Adipose tissue (tissue), 3 donors: Measurements from ENCODE around the gene CTNNA2. TPM values are rescaled to one million over a fixed set of nuclear protein-coding genes. Genes with fewer than 3 reads are reported as not detected.

Experiments used
- H3K27ac ChIP-seq: one replicate; pipeline ENCODE4 v1.5.1; 2013; ENCODE audit warnings: low read depth, low read length
- WGBS, 3 donors: extraction: QIAGEN DNeasy Blood & Tissue Kit; methylation state at CpG; one replicate each; pipeline ENCODE4 v1.1.7; 2013; 5-methylcytosine and 5-hydroxymethylcytosine counted together
- polyA plus RNA-seq, 3 donors: library from polyadenylated mRNA; stranded (reverse); fragments of 200-250 nt; gene quantifications; one replicate each; pipeline ENCODE4 v1.2.3, GENCODE V29; 2013
- donor health status: healthy with polysubstance abuse.
- donor health status: Bipolar disorder and iron deficiency.
- donor health status: healthy.

Gene CTNNA2
- polyA plus RNA-seq, 3 donors: 0.07 to 0.47 TPM; not detected in 1

DNA sequence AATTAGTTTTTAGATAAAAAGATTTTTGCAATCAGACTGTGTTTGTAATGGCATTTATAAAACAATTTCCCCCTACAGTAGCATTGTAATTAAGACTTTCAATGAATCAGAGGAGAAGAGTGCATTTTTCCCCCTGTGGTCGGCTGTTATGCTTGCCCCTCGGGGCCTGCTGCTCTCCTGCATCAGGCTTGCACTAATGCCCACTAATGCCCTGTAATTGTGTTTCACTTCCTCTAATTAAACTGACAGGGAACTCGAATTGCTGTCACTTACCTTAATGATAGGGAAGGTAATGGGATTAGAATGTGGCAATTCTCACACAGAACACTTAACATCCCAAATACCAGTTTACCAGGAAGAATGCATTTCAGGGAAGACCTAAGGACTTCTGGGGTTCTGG lies 852.9 kb downstream of the CTNNA2 start:
- H3K27ac ChIP-seq: no peak overlapping the region
- 32 to 39% (median 34%) methylated on average over 3 of the region's 3 CpGs for WGBS, 3 donors

DNA sequence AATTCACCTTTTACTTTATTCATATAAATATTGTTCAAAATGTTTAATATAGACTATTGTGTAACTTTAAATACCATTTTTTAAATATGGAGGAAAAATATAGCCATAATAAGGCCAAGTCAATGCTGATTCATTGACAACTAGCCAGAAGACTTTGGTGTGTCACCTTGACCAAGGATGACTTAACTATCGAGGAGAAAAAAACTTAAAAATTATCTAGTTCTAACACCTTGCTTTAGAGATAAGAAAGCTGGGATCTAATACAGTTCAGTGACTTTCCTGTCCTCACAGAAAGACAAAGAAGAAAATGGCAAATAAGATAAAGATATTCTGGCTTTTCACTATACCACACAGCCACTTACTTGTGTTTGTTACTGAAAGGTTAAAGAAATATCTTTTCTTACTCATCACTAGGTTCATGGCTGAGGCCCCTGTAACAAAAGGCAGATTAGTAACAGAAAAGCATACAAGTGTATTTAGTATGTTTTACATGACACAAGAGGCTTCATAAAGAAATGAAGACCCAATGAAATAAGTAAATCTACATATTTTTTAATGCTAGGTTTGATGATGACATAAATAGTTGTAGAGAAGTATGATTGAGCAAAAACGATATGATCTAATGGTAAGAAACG lies 857.6 kb downstream of the CTNNA2 start:
- 64 to 88% (median 82%) methylated on average over 3 of the region's 3 CpGs for WGBS, 3 donors
- H3K27ac ChIP-seq: no peak overlapping the region

DNA sequence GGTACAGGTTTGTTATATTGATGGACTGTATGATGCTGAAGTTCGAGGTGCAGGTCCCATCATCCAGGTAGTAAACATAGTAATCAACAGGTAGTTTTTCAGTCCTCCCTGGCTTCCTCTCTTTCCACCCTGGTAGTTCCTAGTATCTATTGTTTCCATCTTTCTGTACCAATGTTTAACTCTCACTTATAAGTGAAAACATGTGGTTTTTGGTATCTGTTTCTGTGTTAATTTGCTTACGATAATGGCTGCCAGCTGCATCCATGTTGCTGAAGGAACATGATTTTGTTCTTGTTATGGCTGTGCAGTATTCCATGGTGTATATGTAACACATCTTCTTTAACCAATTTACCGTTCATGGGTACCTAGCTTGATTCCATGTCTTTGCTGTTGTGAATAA lies 861.3 kb downstream of the CTNNA2 start:
- WGBS, 3 donors: 82 to 94% (median 88%) methylated on average over 3 of the region's 3 CpGs
- no peak overlapping the region for H3K27ac ChIP-seq

DNA sequence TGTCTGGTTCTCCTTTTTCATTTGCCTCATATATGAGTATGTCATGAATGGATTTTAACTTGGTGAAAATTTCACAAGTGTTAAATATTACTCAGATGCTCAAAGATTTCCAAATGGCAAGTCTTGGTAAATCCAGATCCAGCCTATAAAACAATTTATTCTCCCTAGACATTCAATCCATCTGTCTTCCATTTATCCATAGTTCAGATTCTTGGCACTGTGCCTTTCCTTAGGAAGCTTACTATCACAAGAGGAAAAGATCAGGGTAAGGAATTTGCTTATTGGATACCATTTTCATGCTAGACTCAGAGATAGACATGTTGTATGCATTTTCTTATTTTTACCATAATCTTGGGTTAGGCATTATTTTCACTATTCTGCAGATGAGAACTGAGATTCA lies 864.2 kb downstream of the CTNNA2 start:
- H3K27ac ChIP-seq: no peak overlapping the region

DNA sequence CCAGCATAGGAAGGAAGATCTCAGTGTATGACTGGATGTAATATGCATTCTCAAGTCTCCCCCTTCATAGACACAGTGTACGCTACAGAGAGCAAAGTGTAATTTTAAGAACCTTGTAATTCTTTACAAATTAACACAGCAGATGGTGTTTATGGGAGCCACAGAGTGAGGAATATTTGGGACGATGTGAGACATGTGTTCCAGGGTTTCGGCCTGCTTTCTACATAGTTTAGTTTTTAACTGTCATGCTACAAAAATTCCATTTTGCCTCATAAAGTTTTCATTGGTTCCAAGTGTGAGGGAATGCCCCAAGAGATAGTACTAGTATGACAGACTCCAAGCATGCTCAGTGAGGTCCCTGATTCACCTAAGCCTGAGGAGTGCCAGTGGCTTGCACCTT lies 867.9 kb downstream of the CTNNA2 start:
- no peak overlapping the region for H3K27ac ChIP-seq
- WGBS, 3 donors: 67 to 87% (median 77%) methylated on average over 3 of the region's 3 CpGs

DNA sequence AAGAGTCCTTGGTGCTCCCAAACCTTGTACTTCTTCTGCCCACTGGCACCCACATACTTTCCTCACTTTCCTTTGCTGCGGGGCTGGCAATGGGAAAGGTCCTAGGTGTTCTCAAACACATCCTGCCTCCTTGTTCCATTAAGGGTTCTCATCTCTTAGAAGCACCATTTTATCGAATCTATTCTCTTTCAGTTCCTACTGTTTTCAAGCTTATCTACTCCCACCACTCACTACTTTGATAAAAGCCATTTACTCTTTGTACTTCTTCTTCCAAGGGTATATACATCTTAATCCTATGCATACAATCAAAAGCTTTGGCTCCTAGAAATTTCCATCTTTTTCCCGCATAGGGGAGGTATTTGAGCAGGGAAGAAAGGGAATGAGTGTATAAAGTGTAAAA lies 868.8 kb downstream of the CTNNA2 start:
- 67 to 94% (median 82%) methylated on average over 3 of the region's 3 CpGs for WGBS, 3 donors
- no peak overlapping the region for H3K27ac ChIP-seq

DNA sequence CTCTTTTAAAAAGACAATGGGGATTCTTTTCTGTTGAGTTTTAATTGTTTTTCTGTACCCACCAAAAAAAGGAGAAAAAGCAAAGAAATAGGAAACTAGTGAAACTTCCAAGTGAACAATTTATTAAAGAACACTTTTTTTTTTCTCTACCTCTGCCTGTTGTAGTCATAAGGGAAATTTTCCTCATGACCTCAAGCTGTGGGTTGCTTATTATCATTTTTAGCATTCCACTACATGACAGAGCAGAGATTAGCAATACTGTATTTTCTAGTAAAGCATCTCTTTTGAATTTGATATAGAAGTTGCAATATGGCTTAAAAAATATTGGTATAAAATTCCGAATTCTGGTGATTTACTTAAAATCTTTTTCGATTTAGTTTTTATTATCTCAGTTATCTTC lies 879.6 kb downstream of the CTNNA2 start:
- no peak overlapping the region for H3K27ac ChIP-seq
- WGBS, 3 donors: 68 to 90% (median 77%) methylated on average over 2 of the region's 2 CpGs

DNA sequence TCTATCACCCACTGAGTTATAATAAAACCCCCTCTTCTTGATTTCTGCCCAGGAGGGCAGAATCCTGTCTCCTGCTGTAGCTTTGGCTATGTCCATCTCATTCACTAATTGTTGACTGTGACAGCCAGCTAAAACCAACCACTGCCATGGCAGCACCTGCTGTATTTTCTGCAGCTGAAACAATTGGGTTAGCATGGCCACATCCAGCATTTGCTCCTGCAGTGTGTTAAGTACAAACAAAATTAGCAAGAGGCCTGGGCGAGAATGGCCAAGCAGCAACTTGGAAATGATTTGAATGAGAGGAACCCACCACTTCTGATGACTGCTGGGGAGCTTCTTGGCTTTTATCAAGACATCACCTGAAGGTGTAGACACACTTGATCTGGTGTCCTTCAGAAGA lies 881.1 kb downstream of the CTNNA2 start:
- H3K27ac ChIP-seq: no peak overlapping the region
- 66 to 93% (median 86%) methylated on average over 1 of the region's 1 CpG for WGBS, 3 donors

DNA sequence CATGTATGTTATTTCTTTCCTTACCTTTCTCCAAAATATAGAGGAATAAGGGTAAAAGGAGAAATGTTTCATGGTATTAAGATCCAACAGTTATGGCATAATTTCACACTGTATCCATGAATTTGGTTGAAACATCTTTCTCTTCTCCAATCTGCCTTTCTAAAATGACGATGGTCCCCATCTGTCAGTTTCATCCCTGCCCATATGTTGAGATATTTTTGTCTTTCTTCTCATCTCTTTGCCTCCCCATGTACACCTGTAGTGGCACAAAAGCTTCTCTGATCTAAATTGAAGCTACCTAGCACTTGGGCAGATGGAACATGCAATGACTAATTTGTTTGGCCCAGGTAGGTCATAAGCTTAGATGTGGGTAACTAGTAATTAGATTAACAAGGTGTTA lies 882.4 kb downstream of the CTNNA2 start:
- 89 to 95% (median 91%) methylated on average over 1 of the region's 1 CpG for WGBS, 3 donors
- no peak overlapping the region for H3K27ac ChIP-seq

DNA sequence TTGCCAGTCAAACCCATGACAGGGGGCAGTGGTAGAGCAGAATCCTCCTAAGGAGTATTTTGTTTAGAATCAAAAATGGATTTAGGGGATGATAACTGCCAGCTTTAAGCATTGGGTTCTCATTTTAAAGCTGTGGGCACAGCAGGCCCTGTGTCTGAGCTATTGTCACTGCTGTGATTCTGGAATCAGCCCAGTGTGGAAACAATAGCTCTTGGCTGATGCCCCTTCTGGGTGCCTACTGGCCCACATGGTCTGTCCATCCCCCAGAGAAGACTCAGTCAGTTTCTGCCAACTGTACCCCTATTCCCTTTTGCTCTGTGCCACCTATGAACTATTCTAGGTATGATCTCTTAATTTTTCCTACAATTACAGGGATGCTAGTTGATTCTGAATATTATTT lies 883.4 kb downstream of the CTNNA2 start:
- no peak overlapping the region for H3K27ac ChIP-seq

DNA sequence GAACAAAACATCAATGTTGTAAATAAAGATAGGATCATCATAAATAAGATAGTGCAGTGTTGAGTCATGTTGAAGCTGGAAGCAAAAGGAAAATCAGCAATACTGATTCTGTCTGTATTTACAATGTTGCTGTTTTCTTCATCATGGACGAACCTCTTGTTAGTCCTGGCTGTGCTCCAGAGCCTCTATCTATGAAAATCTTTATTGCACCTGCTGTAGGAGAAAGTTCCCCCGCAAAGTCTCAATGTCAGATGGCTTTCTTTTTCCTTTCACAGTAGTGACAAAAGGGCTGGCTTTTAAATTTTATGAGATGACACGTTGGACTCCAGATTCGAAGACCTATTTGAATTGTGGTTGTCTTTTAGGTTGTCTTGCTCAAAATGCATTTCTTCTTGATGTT lies 890.2 kb downstream of the CTNNA2 start:
- WGBS, 3 donors: 41 to 74% (median 63%) methylated on average over 4 of the region's 4 CpGs
- no peak overlapping the region for H3K27ac ChIP-seq

DNA sequence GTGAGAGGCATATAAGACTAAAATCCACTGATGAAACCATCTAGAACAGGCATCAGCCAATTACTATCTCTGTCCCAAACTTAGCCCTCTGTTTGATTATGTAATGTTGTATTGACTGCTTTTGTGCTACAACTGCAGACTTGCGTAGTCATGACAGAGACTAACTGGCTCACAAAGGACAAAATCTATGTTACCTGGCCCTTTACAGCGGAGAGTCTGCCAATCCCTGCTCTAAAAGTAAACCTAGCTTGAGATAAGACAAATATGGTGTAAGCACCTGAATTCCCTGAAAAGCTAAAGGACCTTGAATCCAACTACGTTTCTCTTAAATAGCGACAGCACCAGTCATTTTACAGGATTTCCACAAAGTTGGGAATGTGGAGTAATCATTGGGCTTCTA lies 894.5 kb downstream of the CTNNA2 start:
- H3K27ac ChIP-seq: no peak overlapping the region
- WGBS, 3 donors: 51 to 88% (median 86%) methylated on average over 4 of the region's 4 CpGs

DNA sequence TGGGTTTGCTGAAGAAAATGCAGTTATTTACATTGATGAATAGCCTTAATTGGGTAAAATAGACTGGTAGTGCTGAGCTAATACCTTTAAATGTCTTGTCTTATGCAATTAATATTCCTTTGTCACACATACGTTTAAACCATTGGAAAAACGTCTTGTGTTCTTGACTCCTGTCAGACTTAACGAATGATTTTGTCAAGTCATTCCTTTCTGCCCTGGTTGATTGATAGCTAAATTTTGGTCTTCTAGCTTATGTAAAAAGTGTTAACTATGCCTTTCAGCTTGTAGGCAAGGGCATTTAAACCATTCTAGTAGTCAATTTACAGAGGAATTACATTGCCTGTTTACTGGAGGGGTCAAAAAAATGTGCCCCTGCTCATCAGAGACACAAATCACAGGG lies 897.5 kb downstream of the CTNNA2 start:
- 38 to 61% (median 54%) methylated on average over 3 of the region's 3 CpGs for WGBS, 3 donors
- H3K27ac ChIP-seq: no peak overlapping the region

DNA sequence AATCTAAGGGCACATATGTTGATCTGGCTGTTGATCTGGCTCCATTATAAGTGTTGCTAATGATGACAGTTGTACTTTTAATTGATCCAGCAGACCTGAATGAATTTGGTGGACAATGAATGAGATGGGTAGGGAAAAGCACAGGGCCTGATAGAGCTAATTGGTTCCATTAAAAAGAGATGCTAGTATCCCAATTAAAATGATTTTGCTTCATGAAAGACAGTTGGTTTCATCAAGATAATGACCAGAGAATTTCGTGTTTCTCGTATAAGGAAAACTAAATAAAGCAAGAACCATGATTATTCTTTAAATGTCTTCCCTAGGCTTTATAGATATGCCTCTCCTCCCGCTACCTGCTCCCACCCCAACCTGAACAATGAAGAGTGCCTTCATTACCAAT lies 900.3 kb downstream of the CTNNA2 start:
- no peak overlapping the region for H3K27ac ChIP-seq
- WGBS, 3 donors: 74 to 89% (median 83%) methylated on average over 3 of the region's 3 CpGs

DNA sequence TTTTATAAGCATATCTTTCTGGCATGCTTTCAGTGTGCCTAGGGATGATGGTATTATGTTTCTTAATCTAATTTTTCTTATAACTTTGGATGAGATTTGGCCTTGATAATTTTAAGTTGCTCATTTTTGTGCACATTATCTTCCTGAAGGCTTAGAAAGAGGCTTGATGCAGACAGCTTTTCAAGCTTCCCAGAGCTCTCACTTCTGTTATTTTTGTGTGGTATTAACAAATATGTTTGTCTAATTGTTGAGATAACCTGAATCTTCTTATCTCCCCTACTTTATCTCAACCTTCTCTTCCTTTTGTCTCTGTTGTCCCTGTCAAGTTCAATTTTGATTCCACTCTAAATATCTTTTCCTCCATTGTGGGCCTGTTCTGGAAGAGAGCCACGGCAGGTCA lies 904.9 kb downstream of the CTNNA2 start:
- no peak overlapping the region for H3K27ac ChIP-seq
- WGBS, 3 donors: 68 to 89% (median 83%) methylated on average over 1 of the region's 1 CpG

DNA sequence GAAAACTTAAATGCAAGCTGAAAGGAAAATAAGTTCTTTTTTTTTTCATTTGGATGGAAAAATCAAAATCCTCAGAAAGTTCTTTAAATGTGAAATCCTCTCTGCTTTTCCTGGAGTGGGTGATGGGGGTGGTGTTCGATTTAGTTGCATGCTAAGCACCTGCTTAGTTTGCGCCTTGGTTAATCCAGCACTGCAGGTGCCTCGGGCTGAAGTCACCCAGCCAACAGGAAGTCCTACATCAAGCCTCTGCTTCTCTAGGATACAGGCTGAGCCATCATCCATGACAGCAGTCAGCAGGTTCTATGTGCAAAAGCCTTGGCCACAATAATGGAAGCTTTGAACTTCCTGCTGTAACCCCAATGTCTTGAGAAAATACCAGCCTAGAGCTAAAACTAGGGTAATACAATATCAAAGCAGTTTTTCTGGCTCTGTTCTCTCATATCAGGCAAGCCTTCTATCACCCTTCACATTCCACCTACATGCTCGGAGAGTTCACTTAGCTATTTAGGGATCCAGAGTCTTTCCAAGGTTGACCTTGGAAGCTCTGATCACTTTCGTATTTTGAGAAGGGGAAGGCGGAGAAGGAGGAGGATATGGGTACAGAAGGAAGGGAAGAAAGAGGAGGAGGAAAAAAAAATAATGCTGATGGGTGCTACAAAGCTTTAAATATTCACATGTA lies 907.8 kb downstream of the CTNNA2 start:
- 61 to 75% (median 74%) methylated on average over 6 of the region's 6 CpGs for WGBS, 3 donors
- H3K27ac ChIP-seq: no peak overlapping the region

DNA sequence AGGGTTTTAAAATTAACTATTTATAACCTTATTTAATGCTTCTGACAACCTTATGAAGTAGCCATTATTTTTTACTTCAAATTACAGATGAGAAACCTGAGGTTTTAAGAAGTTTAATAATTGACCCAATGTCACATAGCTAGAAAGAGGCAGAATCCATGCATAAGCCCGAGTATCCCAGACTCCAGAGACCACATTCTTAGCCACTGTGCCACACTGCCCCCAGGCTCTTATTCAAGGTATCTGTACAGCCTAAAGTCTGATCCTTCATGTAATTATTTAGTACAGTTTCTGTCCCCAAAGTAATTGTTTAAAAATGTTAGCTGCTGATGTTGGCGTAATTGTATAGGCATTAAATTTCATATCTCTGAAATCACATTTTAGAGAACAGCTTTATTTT lies 916.4 kb downstream of the CTNNA2 start:
- H3K27ac ChIP-seq: no peak overlapping the region
- 65 to 87% (median 85%) methylated on average over 2 of the region's 2 CpGs for WGBS, 3 donors

DNA sequence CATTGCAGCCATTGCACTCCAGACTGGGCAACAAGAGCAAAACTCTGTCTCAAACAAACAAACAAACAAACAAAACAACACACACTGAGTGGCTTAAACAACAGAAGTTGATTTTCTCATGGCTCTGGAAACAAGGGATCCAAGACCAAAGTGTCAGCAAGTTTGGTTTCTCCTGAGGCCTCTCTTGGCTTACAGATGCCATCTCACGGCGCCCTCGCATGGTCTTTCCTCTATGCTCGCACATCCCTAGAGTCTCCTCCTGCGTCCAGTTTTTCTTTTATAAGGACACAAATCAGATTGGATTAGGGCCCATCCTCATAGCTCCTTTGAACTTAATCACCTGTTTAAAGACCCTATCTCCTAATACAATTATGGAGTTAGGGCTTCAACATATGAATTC lies 925.1 kb downstream of the CTNNA2 start:
- 80 to 91% (median 85%) methylated on average over 5 of the region's 5 CpGs for WGBS, 3 donors

DNA sequence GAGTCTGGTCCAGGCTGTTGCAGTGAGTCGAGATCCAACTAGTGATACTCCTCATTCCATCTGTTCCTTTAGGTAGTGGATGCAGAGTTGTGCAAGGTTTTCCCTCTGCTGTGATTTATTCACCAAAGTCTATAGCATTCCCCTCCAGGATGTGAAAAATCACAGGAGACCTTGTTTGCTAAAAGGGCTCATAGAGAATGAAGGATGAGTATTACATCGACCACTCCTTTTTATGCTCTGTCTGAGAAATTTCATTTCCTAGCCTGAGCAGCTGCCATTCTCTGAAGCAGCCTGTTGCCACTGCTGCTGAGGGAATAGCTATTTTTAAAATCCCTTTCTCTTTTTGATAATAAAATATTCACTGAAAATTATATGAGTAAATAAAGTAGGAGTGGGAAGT lies 925.8 kb downstream of the CTNNA2 start:
- no peak overlapping the region for H3K27ac ChIP-seq
- 30 to 58% (median 58%) methylated on average over 2 of the region's 2 CpGs for WGBS, 3 donors

More for the DNA sequence above, 925.1 kb downstream of the CTNNA2 start:
- H3K27ac ChIP-seq: no peak overlapping the region

DNA sequence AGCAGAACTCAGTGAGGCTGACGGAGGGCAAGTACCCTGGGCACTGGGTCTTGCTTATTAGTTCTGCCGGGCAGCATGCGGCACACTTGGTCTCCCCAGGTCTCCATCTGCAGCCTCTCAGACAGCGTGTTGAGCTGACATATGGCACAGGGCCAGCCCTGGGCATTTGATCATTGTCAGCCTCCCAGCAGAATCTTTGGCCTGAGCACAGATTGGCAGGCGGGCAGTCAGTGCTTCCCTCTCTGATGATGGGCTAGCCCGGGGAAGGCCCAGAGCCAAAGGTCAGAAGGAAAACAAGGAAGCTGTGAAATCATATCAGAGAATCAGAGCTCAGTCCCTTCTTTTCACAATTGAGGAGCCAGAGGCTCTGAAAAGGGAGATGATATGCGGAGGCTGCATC lies 941.8 kb downstream of the CTNNA2 start:
- no peak overlapping the region for H3K27ac ChIP-seq
- WGBS, 3 donors: 53 to 74% (median 68%) methylated on average over 7 of the region's 7 CpGs
